DMS53 treated with DMSO at 0.1 percent for 48 hours (cell line): ENCODE measurements around the gene SH3GL2.

Source experiments
- DNase-seq: peaks from one replicate; lab custom pipeline; 2025; ENCODE audit not compliant: unreplicated experiment; lab: John Stamatoyannopoulos, UW

The SH3GL2 gene

DNA sequence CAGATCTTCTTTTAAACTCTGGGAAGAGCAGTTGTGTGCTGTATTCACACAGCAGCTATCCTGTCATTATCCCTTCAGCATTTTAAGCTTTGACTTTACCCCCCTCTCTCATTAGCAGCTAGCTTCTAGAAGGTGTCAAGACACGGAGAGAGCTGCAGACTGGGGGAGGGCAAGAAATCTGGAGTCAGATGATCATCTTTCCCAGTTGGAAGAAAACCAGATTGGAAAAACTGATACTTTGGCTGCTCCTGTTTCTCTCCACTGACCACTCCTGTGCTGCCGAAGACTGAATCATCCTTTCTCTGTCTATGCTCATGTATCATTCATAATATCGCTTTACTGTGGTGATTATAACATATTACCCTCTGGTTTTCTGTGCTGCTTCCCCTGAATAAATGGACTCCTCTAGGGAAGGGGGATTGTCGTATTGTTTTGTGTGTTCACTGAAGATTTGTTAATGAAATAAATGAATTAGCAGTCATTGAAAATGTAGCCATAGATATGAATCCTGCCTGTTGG, 75.1 kb downstream of the SH3GL2 start:
- DNase-seq, result no peak

GRCh38 chr9:17656889-17657288, 78.0 kb downstream of the SH3GL2 start:
- DNase-seq, result no peak

- no peak for DNase-seq
These were observed 79.4 kb downstream of the SH3GL2 start for GRCh38 chr9:17658237-17658636.

GRCh38 chr9:17660158-17660557, 81.3 kb downstream of the SH3GL2 start:
- no peak for DNase-seq

DNA sequence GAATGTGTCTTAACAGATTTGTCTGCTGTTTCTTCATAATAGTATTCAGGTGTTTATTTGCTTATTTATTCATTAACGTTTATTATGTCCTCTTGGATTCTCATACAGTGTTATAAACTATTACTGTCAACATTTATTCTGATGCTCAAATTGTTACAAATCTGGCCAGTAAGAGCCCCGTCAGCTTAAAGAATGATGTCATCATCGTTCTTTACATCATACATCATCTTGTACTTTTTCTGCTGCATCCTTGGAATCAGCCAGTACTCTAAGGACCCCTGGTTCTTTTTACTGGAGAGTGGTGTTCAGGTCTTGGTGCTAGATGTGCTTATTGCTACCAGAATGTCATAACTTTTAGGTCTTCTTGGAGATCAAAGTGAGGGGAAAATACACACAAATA, 86.6 kb downstream of the SH3GL2 start:
- no peak for DNase-seq

- DNase-seq, result no peak
These were observed 90.3 kb downstream of the SH3GL2 start for GRCh38 chr9:17669206-17669605.

DNA sequence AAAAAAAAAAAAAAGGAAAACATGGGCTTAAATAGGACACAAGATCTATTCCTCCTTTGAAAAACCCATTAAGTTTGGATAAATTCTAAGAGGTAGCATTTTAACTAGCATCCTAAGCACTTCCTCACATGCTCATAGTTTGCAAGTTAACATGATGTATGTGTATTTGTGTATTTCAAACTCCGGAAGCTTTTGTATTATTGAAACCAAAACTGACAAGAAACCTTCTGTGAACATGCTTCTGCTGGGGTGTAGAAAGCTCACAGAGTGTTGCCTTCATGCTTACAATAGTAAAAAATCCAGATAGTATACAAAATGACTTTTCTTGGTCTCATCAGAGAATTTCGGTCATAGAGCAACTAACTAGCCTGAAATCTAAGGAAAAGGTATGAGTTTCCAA, 103.8 kb downstream of the SH3GL2 start:
- DNase-seq, result no peak

GRCh38 chr9:17688834-17689233, 110.0 kb downstream of the SH3GL2 start:
- no peak for DNase-seq

DNA sequence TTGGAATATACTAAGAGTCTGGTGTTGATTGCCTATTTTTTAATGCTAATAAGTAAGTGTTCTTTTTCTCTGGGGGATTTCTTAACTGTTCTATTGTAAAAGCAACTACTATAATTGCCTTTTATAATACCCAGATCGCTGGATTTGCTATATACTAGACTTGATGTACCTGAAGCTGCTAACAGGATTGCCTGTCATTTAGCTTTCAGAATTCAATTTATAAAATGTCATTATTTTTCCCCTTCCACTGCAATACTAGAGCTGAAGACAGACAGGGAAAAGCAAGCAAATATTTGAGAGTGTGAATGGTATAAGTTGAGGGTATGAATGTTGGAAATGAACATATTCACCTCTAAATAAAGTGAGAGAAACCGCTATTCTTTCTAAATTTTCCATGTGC, 115.5 kb downstream of the SH3GL2 start:
- no peak for DNase-seq

DNA sequence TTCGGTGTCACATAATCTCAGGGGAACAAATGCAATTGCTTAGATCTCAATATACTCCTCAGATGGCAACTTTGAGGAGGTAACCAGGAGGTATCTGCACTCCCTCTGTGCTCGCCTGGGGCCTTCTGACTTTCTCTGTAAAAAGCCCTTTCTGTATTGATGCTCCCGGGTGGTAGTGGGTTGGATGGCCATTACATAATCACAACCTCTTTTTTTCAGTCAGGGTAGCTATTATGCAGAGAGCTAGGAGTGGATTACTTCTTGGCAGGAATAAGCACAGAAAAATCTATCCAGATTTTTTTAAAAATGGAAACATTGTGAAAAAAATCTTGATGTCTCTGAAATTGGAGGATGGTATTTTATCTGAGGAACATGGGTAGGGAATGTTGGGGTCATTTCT, 116.6 kb downstream of the SH3GL2 start:
- DNase-seq, result no peak

DNA sequence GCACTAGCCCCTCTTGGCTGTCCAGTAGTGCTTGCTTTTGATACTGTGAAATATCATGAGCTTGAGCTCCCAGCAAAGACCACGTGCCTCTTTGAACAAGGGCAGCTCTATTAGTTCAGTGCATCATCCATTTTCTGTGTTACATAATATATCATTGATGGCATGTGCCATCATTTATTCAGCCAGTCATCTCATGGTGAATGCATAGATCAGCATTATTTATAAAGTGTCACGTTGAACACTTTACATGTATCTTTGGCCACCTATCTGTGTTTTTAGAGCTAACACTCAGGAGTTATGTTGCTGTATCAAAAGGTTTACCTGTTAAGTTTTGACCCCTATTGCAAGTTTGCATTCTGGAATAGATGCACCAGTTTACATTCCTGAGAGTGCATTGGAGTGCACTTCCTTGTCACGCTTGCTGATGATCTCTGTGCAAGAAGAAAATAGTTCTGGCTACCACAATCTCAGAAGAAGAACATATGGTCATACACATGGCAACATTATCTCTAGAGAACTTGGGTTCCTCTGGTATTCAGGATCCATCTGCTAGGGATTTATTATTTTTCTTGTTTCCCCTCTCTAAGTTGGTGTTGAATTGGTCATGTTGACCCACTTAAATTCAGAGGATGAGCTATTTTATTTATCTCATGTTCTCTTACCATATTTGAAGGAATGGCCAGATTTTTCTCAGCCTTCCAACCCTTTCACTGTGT, 120.9 kb downstream of the SH3GL2 start:
- no peak for DNase-seq

GRCh38 chr9:17706347-17706746, 127.5 kb downstream of the SH3GL2 start:
- no peak for DNase-seq

GRCh38 chr9:17719053-17719452, 140.2 kb downstream of the SH3GL2 start:
- no peak for DNase-seq

- no peak for DNase-seq
These were observed 143.1 kb downstream of the SH3GL2 start for GRCh38 chr9:17721954-17722353.

DNA sequence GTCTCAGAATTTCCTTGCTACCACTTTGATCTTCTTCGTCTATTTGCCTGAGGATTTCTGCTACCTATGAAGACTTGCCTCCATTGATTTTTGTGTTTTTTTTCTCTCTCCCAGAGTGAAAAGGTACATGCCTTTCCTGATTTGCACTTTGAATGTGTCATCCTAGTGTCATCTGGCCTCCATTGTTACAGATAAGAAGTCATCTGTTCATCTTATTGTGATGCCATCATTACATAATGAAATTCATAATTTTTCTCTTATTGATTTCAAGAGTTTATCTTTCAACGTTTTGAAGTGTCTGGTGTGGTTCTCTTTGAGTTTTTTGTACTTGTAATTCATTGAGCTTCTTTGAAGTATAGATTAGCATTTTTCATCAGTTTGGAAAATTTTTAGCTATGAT, 144.8 kb downstream of the SH3GL2 start:
- no peak for DNase-seq

DNA sequence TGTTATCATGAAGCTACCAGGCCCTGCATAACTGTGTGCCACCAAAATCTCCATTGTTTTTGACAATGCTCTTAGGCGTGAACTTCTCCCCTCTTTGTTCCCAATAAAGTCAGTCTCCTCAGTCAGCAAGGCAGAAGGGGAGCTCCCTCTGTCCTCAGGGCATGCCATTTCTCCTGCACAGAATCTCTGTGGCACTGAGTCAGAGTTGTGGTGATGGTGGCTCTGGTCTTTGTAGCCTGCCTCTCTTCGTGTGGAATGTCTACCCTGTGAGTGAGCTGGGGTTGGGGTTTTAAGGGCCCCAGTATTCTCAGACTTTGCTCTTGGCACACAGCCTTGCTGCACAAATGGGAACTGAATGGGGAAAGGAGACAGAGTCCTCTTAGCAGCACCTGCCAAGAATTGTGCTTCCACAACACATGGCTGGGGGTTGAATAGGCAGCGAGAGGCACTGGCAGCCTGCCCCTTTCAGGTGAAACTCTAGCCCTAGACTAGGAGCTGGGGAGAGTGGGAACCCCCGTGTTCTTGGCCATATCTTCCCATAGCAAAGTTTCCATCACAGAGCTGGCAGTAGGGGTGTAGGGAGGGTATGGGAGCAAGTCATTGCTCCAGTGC, 146.6 kb downstream of the SH3GL2 start:
- DNase-seq, result no peak

GRCh38 chr9:17726298-17726697, 147.4 kb downstream of the SH3GL2 start:
- DNase-seq, result no peak

DNA sequence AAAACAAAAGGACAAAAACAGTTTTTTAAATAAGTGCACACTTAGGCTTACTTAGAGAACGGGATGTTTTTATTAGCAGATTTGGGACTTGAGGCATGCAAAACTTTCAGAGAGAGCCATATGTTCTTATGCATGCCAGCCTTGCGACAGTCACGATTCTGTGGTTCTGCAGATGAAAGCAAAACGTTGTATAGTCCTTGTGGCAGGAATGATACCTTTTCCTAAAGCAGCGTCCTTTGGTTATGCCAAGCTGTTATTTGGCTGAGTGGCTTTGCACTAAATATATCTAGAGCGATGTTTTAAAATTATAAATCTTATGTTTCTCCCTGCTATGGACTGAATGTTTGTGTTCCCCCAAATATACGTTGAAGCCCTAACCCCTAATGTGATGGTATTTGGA, 152.0 kb downstream of the SH3GL2 start:
- no peak for DNase-seq

GRCh38 chr9:17731308-17731707, 152.4 kb downstream of the SH3GL2 start:
- no peak for DNase-seq

DNA sequence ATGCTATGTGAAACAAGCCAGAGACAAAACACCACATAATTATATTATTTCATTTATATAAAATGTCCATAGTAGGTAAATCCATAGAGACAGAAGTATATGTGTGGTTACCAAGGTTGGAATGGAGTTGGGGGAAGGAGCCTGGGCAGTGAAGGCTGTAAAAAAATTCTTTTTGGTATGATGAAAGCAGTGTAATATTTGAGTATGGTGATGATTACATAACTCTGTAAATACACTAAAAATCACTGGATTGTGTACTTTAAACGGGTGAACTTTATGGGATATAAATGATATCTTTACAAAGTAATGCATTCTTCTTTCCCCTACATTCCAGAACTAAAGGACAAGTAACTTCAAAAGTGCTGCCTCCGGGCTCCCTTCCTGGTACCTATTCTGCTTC, 155.8 kb downstream of the SH3GL2 start:
- DNase-seq, result no peak

GRCh38 chr9:17735859-17736258, 157.0 kb downstream of the SH3GL2 start:
- DNase-seq, result no peak

- no peak for DNase-seq
These were observed 160.2 kb downstream of the SH3GL2 start for GRCh38 chr9:17739022-17739421.

DNA sequence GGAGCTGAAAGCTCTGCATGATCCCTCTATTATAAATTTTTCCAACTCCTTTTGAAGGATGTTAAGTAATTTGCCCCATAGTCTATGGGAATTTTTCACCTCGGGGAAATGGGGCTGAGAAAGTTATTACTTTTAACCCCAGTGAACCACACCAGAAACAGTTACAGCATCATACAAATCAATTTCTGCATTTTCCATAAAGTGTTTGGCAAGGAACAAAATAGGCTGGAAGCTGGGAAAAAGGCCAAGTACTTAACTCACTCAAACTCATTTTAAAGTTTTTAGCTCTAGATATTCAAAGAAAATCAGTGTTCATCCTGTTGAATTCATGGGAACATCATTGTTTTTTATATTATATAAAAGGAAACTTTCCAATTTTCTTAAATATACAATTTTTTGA, 160.9 kb downstream of the SH3GL2 start:
- no peak for DNase-seq
